Transverse colon (tissue), 4 donors: ENCODE measurements around the gene GABRG3. TPM values are rescaled to one million over a fixed set of nuclear protein-coding genes. Genes with fewer than 3 reads are reported as not detected.

Experiments
- DNase-seq: peaks from one replicate; pipeline ENCODE4 v3.0.0-alpha.2; 2019
- H3K27ac ChIP-seq, 4 donors: fragments of 200-600 bp; sonication (generic); 2 replicates each; pipeline ENCODE4 v1.5.1; 2016 to 2018; ENCODE audit warnings: inconsistent platforms in 4 of 4
- H3K27me3 ChIP-seq: fragments of 200-600 bp; sonication (generic); 2 replicates; pipeline ENCODE4 v1.5.1; 2017; ENCODE audit warnings: inconsistent platforms
- H3K36me3 ChIP-seq, 4 donors: fragments of 200-600 bp; sonication (generic); 2 replicates each; pipeline ENCODE4 v1.5.1; 2017 to 2019; ENCODE audit warnings: inconsistent platforms in 4 of 4
- H3K4me1 ChIP-seq, 4 donors: fragments of 200-600 bp; sonication (generic); 2 replicates each; pipeline ENCODE4 v1.5.1; 2017 to 2020; ENCODE audit warnings: inconsistent platforms in 4 of 4
- H3K4me3 ChIP-seq, 4 donors: fragments of 200-600 bp; sonication (generic); 1 replicate in 1 of 4; 2 replicates in 3 of 4; pipeline versions ENCODE4 v1.5.1 to v1.6.1; 2017 to 2019; ENCODE audit warnings: inconsistent platforms in 4 of 4
- H3K9me3 ChIP-seq, 2 donors: fragments of 200-600 bp; sonication (generic); 2 replicates each; pipeline ENCODE4 v1.5.1; 2017 to 2019; ENCODE audit warnings: inconsistent platforms in 2 of 2
- EP300 ChIP-seq: sonication (generic); formaldehyde crosslinking; IDR thresholded peaks from one replicate; pipeline ENCODE4 v1.6.1; 2017; ENCODE audit warnings: antibody characterized with exemption, low read depth
- POLR2A ChIP-seq: fragments of 450-650 bp; IDR thresholded peaks from one replicate; pipeline ENCODE4 v1.6.1; 2016; ENCODE audit warnings: antibody characterized with exemption, mild to moderate bottlenecking, moderate library complexity
- POLR2AphosphoS5 ChIP-seq, 3 donors: sonication (generic); formaldehyde crosslinking; IDR thresholded peaks; one replicate each; pipeline ENCODE4 v1.6.1; 2016; ENCODE audit warnings: antibody characterized with exemption in 3 of 3
- WGBS, 2 donors: methylation state at CpG; one replicate each; pipeline ENCODE4 v1.1.5; 2018; ENCODE audit warnings: low coverage in 1 of 2; 5-methylcytosine and 5-hydroxymethylcytosine counted together
- in situ Hi-C, 4 donors: fragments of 200-750 bp; cut with MboI; loops; one replicate each; pipeline versions ENCODE4 v1.15.0 to v1.15.1; 2017; ENCODE audit warnings: low sequenced_read_pairs in 3 of 4, low pct_ligation_motif_present in 1 of 4, low pct_unique_long_range_greater_than_20kb in 1 of 4
- intact Hi-C: fragments of 100-400 bp; cut with DNase I; formaldehyde crosslinking; loops from one replicate; pipeline ENCODE4 v1.15.1; 2023; ENCODE audit warnings: low total_unique reads
- total RNA-seq, 4 donors: library from RNA; depleted of rRNA; stranded (reverse); fragments of >200 nt; gene quantifications; one replicate each; pipeline ENCODE4 v1.1.0, GENCODE V29; 2016
- TF ChIP-seq, protein P1 (sequence below), 5 experiments: fragments of 200-600 bp in 3 of 5; fragments of 450-650 bp in 2 of 5; sonication (generic) in 3 of 5; IDR thresholded peaks; 1 replicate in 2 of 5; 2 replicates in 3 of 5; pipeline ENCODE4 v1.5.1; 2016 to 2017; ENCODE audit warnings: antibody characterized with exemption in 5 of 5, inconsistent platforms in 3 of 5, mild to moderate bottlenecking in 2 of 5, moderate library complexity in 1 of 5

Gene GABRG3
- total RNA-seq, 4 donors from 2014 or later = not detected

- H3K27me3 ChIP-seq = no peaks in the 10 kb centered on the region
- 89% methylated on average over 10 of the region's 10 CpGs; no CpG with 5 or more reads in 1 of the 2 donors for whole genome bisulfite sequencing, 2 donors
- no peak for DNase-seq
- intact Hi-C loops (no loop called here), in situ Hi-C loops (loop anchor here in 1 of 4 donors (25.0 kb wide), 1 partner anchor 105 kb away; no protein-coding TSS in a partner anchor)
- no peak overlapping the region for H3K4me3 ChIP-seq
- TF ChIP-seq POLR2AphosphoS5 (IDR thresholded peaks at IDR 0.05) (no peak), POLR2A (no peak), EP300 (no peak)
- TF ChIP-seq, protein P1, sequence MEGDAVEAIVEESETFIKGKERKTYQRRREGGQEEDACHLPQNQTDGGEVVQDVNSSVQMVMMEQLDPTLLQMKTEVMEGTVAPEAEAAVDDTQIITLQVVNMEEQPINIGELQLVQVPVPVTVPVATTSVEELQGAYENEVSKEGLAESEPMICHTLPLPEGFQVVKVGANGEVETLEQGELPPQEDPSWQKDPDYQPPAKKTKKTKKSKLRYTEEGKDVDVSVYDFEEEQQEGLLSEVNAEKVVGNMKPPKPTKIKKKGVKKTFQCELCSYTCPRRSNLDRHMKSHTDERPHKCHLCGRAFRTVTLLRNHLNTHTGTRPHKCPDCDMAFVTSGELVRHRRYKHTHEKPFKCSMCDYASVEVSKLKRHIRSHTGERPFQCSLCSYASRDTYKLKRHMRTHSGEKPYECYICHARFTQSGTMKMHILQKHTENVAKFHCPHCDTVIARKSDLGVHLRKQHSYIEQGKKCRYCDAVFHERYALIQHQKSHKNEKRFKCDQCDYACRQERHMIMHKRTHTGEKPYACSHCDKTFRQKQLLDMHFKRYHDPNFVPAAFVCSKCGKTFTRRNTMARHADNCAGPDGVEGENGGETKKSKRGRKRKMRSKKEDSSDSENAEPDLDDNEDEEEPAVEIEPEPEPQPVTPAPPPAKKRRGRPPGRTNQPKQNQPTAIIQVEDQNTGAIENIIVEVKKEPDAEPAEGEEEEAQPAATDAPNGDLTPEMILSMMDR (IDR thresholded peaks at IDR 0.05) = no peak
- H3K9me3 ChIP-seq = no peaks in the 10 kb centered on the region
- no peak overlapping the region for H3K27ac ChIP-seq
- H3K4me1 ChIP-seq = no peaks in the 10 kb centered on the region
- no peaks in the 10 kb centered on the region for H3K36me3 ChIP-seq
These were observed 196.8 kb downstream of the GABRG3 start for GRCh38 chr15:27167738-27168137.

DNA sequence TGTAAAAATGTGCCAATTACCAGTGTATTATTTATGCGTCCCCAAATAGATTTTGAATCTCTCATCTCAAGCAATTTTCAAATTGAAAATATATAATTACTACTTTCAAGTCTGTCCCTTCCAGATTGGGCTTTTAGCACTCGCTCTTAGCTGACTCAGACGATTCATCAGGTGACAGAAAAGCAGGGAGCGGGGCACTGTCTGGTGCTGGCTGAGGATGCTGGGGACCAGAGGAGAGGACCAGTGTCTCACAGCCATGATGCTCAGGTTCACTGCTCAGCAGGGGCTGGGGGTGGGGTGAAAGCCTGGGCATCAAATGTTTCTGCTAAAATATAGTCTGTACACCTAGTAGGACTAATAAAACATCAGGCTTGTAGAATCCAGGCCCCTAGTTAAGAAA lies 199.9 kb downstream of the GABRG3 start:
- H3K9me3 ChIP-seq = no peaks in the 10 kb centered on the region
- intact Hi-C loops = no loop called here
- H3K4me1 ChIP-seq = no peaks in the 10 kb centered on the region
- TF ChIP-seq, protein P1 (IDR thresholded peaks at IDR 0.05) = no peak
- no peak for TF ChIP-seq EP300
- TF ChIP-seq POLR2A = no peak
- no peak for TF ChIP-seq POLR2AphosphoS5 (IDR thresholded peaks at IDR 0.05)
- no peaks in the 10 kb centered on the region for H3K27me3 ChIP-seq
- in situ Hi-C loops = loop anchor here in 1 of 4 donors (25.0 kb wide), 1 partner anchor 109 kb away; no protein-coding TSS in a partner anchor
- 82 to 96% methylated on average over 2 to 4 of the region's 4 CpGs for WGBS, 2 donors
- no peaks in the 10 kb centered on the region for H3K36me3 ChIP-seq
- H3K4me3 ChIP-seq = no peak overlapping the region
- DNase-seq = no peak
- no peak overlapping the region for H3K27ac ChIP-seq

DNA sequence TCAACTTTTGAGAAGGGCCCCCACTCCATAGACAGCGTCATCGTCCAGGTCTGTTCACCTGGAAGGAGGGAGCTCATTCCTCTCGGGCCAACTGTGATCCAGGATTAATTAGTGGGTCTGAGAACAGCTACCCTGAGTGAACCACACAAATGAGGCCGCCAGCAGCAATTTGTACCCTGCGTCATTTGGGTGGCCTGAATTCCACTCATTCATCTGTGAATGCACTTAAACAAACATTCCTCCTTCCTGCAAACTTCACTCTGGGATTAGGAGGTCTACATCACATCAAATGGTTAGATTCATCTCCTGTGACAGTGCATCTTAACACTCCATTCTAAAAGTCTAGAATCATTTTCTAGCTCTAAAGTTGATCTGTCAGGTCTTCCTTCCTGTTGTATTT lies 201.8 kb downstream of the GABRG3 start:
- H3K4me1 ChIP-seq = no peaks in the 10 kb centered on the region
- in situ Hi-C loops (loop anchor here in 1 of 4 donors (25.0 kb wide), 1 partner anchor 111 kb away; no protein-coding TSS in a partner anchor), intact Hi-C loops (no loop called here)
- DNase-seq = no peak
- no peaks in the 10 kb centered on the region for H3K27me3 ChIP-seq
- H3K36me3 ChIP-seq = no peaks in the 10 kb centered on the region
- no peak overlapping the region for H3K4me3 ChIP-seq
- H3K27ac ChIP-seq = no peak overlapping the region
- no peak for TF ChIP-seq POLR2A
- no peak for TF ChIP-seq POLR2AphosphoS5 (IDR thresholded peaks at IDR 0.05)
- TF ChIP-seq, protein P1 (IDR thresholded peaks at IDR 0.05) = no peak
- TF ChIP-seq EP300 = no peak
- H3K9me3 ChIP-seq = peaks cover 7 to 11% of the 10 kb centered on the region in 2 donors
- WGBS, 2 donors = 65% methylated on average over 5 of the region's 5 CpGs; no CpG with 5 or more reads in 1 of the 2 donors

GRCh38 chr15:27175472-27176153 lies 204.6 kb downstream of the GABRG3 start:
- 87% methylated on average over 2 of the region's 2 CpGs; no CpG with 5 or more reads in 1 of the 2 donors for WGBS, 2 donors
- intact Hi-C loops (no loop called here), in situ Hi-C loops (no loop called here)
- H3K4me1 ChIP-seq = no peaks in the 10 kb centered on the region
- H3K27me3 ChIP-seq = no peaks in the 10 kb centered on the region
- peaks cover 7 to 11% of the 10 kb centered on the region in 2 donors for H3K9me3 ChIP-seq
- H3K4me3 ChIP-seq = no peak overlapping the region
- no peak for TF ChIP-seq POLR2A
- TF ChIP-seq, protein P1 (IDR thresholded peaks at IDR 0.05) = no peak
- no peak for TF ChIP-seq EP300
- TF ChIP-seq POLR2AphosphoS5 (IDR thresholded peaks at IDR 0.05) = no peak
- no peaks in the 10 kb centered on the region for H3K36me3 ChIP-seq
- H3K27ac ChIP-seq = no peak overlapping the region
- no peak for DNase-seq
